Measurements from ENCODE around the gene SYT7. TPM values are rescaled to one million over a fixed set of nuclear protein-coding genes. Genes with fewer than 3 reads are reported as not detected.

SYT7 gene
- total RNA-seq, 1 experiment from 2014 or later: 0.47 TPM

- no peak for DNase-seq (ENCODE audit: extremely low read depth, low read depth)
Observed at GRCh38 chr11:61503135-61503770, 77.6 kb downstream of the SYT7 start.

GRCh38 chr11:61502522-61502921 is 78.4 kb downstream of the SYT7 start:
- DNase-seq (ENCODE audit: extremely low read depth, low read depth): no peak

DNA sequence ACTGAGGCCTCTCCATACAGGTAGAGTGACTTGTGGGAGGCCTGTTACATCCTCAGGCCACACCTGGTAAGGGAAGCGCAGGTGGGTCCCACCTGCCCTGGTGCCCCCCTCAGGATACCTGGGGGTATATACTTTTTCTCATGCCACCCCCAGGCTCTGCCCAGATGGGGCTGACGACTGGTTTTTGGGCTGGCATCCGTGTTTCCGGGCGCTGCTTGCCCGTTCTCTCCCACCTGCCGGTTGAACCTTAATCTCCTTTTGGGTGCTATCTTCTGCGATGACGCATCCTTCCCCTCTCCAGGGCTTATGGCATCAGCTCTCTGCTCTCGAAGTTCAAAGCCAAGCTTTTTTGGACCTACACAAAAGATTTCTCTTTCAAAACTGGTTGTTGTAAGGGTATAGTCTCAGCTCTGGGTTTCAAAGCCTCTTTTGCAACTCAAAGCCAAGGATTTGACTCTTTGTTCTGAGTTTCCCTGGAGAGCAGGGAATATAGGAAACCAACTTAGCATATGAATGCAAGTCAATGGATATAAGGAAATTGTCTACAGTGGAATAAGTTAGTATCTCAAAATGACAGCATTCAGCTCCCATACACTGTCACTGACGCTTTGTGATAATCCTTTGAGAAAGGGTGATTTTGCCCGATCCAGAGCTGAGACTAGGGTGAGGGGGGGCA is 80.9 kb downstream of the SYT7 start:
- DNase-seq (ENCODE audit: extremely low read depth, low read depth): no peak

DNA sequence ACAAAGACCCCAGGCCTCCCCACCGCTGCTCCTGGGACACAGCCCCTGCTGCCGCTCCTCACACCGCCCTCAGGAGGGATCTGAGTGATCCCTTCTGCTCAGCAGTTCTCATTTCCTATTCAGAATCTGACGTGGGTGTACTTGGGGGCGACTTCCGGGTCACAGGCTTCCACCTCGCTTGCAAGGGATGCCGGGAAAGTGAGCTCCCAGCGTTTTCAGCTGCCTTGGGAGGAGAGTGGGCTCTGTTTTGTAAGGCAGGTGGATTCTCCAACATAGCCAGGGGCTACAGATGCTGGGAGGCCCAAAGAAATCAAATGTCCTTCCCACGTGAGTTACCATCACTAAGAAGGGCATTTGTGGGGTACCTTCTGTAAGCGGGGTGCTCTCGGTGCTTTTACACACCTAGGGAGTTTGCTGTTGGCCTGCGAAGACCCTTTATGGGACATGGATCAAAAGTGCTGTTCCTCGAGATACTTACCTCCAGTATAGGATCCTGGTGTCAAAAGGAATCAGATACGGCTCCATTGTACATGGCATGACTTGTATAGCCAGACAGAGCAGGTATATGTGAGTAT is 82.0 kb downstream of the SYT7 start:
- no peak for DNase-seq (ENCODE audit: extremely low read depth, low read depth)

DNA sequence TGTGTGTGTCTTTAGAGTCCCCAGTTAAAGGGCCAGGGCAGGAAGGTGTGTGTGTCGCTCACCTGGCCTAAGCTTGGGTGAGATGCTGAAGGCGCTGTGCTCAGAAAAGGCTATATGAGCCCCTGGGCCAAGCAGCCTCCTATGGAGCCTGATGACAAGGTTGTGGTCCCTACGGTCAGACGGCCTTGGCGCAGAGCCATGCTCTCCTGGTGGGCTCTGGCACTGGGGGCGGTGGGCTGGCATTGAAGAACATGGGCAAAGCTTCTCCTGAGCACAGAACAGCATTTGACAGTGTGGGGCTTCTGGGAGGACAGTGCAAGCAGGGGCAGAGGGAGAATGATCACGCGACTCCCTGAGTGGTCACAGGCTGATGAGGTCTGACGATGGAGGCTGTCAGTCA is 83.0 kb downstream of the SYT7 start:
- no peak for DNase-seq (ENCODE audit: extremely low read depth, low read depth)

- no peak for DNase-seq (ENCODE audit: extremely low read depth, low read depth)
Observed at GRCh38 chr11:61497473-61497872, 83.4 kb downstream of the SYT7 start.

DNA sequence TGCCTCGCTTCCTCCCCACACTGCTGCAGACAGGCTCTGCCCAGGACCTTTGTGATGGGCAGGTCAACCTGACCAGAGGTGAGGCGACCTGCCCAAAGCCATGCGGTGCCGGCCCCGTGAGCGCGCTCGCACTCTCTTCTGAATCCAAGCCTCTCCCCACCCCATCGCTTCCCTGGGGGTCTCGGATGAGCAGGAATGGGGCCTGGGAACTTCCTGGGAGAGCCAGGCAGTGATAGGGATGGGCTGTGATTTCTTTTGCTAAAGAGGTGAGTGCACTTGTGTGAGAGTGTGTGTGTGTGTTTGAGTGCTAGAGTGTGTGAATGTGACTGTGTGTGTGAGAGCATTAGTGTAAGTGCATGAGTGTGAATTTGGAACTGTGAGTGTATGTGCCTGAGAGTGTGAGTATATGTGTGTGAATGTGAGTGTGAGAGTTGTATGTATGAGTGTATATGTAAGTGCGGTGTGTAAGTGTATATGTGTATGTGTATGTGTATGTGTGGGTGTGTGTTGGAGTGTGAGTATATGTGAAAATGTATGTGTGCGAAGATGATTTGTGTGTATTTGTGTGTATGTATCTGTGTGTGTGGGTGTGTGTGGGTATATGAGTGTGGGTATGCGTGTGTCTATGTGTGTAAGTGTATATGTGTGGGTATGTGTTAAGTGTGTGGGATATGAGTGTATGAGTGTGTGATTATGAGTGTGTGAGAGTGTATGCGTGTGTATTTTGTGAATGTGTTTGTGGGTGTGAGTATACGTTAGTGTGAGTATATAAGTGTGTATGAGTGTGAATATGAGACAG is 84.1 kb downstream of the SYT7 start:
- DNase-seq (ENCODE audit: extremely low read depth, low read depth): no peak

DNA sequence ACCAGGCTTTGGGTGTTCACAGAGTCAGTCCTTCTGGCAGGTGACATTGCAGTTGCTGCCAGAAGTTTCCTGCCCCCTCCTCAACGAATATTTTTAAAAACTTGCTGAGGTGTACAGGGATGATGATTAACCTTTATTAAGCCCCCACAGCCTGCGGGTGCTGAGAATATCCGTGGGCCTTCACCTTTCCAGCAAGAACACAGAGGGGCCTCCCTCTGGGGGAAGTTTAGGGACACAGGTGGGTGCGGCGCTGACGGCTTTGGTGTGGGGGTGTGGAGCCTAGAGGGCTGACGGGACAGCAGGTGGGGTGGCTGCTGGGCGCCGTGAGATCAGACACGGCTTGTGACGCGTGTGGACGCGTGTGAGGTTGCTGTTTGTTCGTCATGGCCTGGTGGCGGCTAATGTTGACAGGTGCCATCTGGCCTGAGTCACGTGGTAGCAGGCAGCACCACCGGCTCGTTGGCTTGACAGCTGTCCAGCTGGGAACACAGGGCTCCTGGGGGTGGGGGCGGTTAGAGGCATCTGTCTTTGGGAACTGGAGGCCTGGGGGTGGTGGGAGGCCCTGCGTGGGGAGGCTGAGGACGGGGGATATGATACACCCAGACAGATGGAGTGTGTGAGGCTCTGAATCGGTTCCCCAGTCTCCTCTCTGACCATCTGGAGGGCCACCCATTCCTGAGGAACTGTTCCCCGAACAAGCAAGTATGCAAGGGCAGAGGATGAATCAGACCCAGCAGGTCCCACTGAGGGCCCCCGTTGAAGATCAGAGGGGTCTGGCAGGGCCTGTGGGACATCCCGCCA is 84.9 kb downstream of the SYT7 start:
- DNase-seq (ENCODE audit: extremely low read depth, low read depth): no peak

DNA sequence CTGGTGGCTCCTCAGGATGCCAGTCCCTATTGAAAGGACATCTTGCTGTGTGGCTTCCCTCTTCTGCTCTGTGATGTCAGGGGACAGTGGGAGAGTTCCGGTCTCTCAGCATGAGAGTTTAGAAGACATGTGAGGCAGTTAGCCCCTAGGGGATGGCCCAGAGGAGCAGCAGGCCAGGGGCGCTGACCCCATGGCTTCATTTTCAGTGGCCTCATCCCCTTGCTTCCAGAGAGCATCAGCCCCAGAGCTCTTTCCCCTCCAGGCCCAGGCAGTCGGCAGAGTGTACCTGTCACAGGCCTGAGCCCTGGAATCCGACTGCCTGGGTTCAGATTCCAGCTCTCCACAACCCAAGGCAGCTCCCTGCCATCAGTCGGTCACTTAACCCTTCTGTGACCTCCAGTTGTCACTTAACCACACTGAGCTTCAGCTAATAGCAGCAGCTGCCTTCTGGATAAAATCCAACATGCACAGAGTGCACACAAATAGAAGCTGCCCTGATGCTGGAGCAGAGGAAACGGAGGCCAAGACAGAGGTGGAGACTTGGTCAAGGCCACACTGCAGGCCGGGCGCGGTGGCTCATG is 86.4 kb downstream of the SYT7 start:
- DNase-seq (ENCODE audit: extremely low read depth, low read depth): no peak

DNA sequence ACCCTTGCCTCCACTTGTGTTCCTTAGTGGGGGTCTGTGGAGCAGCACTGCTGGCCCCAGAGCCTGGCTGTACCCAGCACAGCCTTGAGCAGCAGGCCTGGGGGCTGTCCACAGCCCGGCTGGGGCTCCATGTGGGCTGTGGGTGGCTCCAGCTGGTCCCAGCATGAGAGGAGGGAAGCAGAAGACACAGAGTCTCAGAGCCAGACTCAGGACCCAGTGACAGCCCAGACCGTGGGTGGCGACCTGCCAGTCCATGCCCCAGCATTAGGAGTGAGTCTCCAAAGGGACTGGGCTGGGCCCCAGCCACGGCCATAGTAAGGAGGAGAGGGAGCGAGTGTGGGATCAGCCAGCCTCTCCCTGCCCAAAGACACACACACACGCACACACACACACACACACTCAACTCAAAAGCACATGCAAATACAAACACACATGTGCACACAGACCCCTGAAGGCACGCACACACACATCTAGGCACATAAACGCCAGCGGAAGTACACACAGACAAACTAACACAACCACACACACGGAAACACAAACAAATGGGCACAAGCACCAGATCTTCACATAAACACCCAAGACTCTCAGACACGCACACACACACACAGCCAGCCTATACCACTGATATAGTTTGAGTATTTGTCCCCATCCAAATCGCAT is 89.0 kb downstream of the SYT7 start:
- no peak for DNase-seq (ENCODE audit: extremely low read depth, low read depth)

DNA sequence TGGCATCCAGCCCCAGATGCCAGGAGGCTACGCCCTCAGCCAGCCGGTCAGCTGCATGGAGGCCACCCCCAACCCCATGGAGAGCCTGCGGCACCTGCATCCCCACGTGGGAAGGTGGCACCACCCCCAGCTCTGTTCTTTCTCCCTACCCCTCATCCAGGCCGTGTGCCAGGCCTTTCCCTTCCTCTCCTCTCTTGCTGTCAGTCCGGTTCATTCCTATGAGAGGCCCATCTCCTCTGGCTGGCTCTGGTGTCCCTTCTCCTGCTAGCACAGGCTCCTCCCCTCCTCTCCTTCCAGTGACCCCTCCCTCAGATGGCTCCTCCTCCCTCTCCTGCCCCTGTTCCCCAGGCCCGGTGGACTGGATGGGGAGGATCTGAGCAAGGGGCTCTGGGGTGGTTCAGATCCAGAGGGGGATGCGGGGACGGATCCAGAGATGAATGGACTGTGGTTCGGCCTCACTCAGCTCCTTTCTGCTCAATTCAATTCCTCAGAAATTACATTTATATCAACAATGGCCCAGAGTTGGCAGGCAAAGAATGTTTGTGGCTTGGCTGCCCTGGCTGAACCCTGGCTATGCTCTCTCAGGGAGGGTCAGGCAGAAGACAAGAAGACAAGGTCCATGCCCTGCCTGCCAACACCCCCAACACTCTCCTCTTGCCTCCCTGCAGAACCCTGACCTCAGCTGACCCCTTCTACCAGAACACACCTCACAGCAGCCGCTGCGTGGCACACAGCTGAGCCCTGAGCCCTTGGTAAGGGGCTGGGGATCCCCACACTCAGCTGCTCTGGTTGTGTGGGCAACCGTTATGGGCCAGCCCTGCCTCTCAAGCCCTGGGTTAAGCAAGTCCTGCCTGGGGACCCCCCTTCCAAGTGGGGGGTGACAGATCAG is 90.8 kb downstream of the SYT7 start:
- no peak for DNase-seq (ENCODE audit: extremely low read depth, low read depth)

DNA sequence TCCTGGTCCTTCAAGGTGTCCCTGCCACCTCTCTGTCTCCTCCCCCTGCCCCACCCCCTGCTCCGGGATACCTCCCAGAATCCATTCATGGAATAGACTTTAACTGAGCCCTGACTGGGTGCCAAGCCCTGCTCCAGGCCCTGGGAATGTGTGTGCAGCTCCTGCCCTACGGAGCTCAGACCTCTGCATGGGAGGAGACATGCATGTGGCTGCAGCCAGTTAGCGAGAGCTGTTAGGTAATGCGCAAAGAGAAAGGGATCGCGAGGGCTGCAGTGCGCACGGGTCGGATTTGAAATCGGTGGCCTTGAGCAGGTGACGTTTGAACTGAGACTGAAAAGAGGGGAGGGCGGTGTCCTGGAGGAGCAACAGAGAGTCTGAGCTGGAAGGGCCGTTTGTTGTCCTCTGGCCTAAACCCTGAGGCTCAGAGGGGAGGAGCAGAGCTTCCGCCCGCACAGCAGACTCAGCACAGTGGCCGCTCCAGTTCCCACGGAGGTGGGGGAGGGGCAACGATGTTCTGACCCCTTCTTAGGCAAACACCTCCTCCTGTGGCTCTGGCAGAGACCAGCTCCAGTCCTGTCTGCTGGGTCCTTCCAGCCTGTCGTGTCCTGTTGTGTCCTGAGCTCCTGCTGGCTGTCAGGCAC is 92.1 kb downstream of the SYT7 start:
- DNase-seq (ENCODE audit: extremely low read depth, low read depth): no peak

DNA sequence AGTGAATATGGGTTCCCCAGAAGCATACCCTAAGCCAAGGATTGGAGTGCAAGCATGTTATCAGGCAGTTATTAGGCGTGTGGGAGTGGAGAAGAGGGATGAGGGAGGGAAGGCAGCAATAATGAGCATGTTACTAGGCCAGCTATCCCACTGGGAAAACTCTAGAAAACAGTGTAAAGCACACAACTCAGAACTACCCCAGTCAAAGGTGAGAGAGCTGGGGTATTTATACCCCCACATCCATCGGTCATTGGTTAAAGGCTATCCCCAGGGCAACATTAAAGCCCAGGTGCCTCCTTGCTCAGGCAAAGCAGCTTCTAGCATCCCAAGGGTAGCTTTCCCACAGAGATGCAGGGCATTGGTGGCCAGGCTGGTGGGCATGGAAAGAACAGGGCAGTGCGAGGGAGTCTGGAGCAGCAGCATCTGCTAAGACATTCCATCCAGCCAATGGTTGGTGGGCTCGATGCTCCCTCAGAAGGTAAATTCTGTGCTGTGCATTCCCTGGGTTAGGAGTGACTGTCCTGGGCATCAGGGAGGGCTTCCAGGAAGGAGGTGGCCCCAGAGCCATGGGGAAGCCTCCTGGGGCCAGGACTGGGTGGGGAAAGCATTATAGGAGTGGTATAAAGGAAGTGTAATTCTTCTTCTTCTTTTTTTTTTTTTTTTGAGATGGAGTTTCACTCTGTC is 93.4 kb downstream of the SYT7 start:
- DNase-seq (ENCODE audit: extremely low read depth, low read depth): no peak

GRCh38 chr11:61486779-61487178 is 94.1 kb downstream of the SYT7 start:
- DNase-seq (ENCODE audit: extremely low read depth, low read depth): no peak

GRCh38 chr11:61486011-61486620 is 94.8 kb downstream of the SYT7 start:
- DNase-seq (ENCODE audit: extremely low read depth, low read depth): no peak

- no peak for DNase-seq (ENCODE audit: extremely low read depth, low read depth)
Observed at GRCh38 chr11:61485080-61485479, 95.8 kb downstream of the SYT7 start.

DNA sequence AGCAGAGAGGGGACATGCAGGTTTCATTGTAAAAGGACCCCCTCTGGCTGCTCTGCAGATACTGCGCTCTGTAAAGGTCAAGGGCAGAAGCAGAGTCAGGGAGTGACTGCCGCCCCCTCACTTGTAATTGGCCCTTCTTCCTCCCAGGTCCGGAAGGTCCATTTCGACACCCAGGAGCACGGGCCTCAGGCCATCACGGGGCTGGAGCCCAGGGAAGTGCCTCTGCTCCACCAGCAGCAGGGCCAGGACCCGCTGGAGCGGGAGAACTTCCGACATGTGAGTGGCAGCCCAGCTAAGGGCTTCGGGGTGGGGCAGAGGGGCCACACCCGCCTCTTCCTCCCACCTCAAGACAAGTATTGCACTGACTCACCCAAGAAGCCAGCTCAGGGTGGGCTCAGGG is 96.3 kb downstream of the SYT7 start:
- no peak for DNase-seq (ENCODE audit: extremely low read depth, low read depth)
